HEK293T (cell line): ENCODE results near the gene MAG.

ENCODE experiments used
- ARNT ChIP-seq: fragments of 450-650 bp; IDR thresholded peaks from 2 replicates; pipeline ENCODE4 v1.6.1; 2017; ENCODE audit warnings: mild to moderate bottlenecking
- CTBP1 ChIP-seq: fragments of 450-650 bp; IDR thresholded peaks from 2 replicates; pipeline ENCODE4 v1.6.1; 2016; ENCODE audit warnings: borderline replicate concordance
- ELF4 ChIP-seq: fragments of 450-650 bp; IDR thresholded peaks from 2 replicates; pipeline ENCODE4 v1.6.1; 2017; ENCODE audit warnings: antibody characterized with exemption
- FOXA1 ChIP-seq: fragments of 450-650 bp; IDR thresholded peaks from 2 replicates; pipeline ENCODE4 v1.6.1; 2016; ENCODE audit warnings: mild to moderate bottlenecking
- FOXK2 ChIP-seq: fragments of 450-650 bp; IDR thresholded peaks from 2 replicates; pipeline ENCODE4 v1.6.1; 2016; ENCODE audit warnings: mild to moderate bottlenecking
- FOXM1 ChIP-seq: fragments of 450-650 bp; IDR thresholded peaks from 2 replicates; pipeline ENCODE4 v1.6.1; 2017; ENCODE audit warnings: mild to moderate bottlenecking, borderline replicate concordance
- L3MBTL2 ChIP-seq: fragments of 450-650 bp; conservative IDR thresholded peaks from 2 replicates; pipeline ENCODE4 v1.6.1; 2016; ENCODE audit warnings: mild to moderate bottlenecking
- LEF1 ChIP-seq: fragments of 450-650 bp; IDR thresholded peaks from 2 replicates; pipeline ENCODE4 v1.6.1; 2017; ENCODE audit warnings: mild to moderate bottlenecking, borderline replicate concordance
- NFRKB ChIP-seq: fragments of 450-650 bp; IDR thresholded peaks from 2 replicates; pipeline ENCODE4 v1.6.1; 2016; ENCODE audit warnings: mild to moderate bottlenecking, moderate library complexity
- SP1 ChIP-seq: fragments of 450-650 bp; IDR thresholded peaks from 2 replicates; pipeline ENCODE4 v1.6.1; 2017
- TARDBP ChIP-seq: fragments of 450-650 bp; IDR thresholded peaks from 2 replicates; pipeline ENCODE4 v1.6.1; 2016
- TF ChIP-seq, protein P1 (sequence below): fragments of 450-650 bp; IDR thresholded peaks from 2 replicates; pipeline ENCODE4 v1.6.1; 2016

DNA sequence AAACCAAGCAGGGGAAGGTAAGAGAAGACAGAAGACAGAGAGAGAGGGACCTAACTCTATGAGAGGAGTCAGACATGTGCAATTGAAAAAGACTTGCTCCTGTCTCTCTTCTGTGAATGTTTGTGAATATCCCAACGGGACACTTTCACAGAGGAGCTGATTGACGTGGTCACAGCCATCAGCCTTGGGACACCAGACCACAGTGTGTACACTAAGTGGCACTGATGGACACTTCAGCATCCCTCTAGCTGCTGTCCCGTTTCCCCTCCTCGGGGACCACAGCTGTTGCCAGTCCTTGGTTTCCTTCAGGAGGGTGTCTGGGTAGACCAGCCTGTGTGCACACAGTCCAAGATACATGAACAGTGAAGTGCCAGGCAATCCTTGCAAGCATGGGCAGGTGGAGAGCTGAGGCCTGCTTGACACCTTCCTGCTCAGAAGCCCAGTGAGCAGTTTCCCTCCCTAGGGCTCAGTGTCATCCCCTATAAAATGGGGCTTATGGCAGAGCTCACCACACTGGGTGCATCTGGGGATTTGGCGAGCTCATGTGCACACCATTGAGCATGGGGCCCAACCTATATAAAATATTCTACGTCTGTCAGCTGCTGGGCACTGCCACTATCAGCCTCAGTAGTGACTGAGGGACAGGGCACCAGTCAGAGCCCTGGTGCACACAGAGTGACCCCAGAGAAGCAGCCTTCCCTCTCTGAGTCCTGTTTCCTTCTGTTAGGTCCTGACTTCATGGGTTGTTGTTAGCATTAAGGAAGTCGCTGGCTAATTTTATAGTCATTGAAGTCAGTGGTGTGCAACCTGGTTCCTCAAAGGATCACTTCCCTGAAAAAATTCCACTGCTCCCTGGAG, 27.5 kb upstream of the MAG start:
- TF ChIP-seq FOXK2 = no peak
- TF ChIP-seq SP1 = no peak
- TF ChIP-seq, protein P1, sequence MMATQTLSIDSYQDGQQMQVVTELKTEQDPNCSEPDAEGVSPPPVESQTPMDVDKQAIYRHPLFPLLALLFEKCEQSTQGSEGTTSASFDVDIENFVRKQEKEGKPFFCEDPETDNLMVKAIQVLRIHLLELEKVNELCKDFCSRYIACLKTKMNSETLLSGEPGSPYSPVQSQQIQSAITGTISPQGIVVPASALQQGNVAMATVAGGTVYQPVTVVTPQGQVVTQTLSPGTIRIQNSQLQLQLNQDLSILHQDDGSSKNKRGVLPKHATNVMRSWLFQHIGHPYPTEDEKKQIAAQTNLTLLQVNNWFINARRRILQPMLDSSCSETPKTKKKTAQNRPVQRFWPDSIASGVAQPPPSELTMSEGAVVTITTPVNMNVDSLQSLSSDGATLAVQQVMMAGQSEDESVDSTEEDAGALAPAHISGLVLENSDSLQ = no peak
- TF ChIP-seq CTBP1 = no peak
- no peak for TF ChIP-seq FOXM1
- TF ChIP-seq LEF1 = no peak
- no peak for TF ChIP-seq NFRKB
- no peak for TF ChIP-seq ARNT
- no peak for TF ChIP-seq TARDBP
- no peak for TF ChIP-seq ELF4
- no peak for TF ChIP-seq L3MBTL2
- no peak for TF ChIP-seq FOXA1
